Caco-2 (cell line): ENCODE measurements around the gene DNAJC17. TPM values are rescaled to one million over a fixed set of nuclear protein-coding genes. Genes with fewer than 3 reads are reported as not detected.

ENCODE experiments used
- BruUV-seq: library from RNA; stranded (reverse); fragments of 400-500 nt; replicated peaks from 2 replicates; lab custom pipeline; 2021; lab: Mats Ljungman, UMichigan
- CTCF ChIA-PET: fragments of 300-600 bp; sonication (Branson Sonifier 250); formaldehyde crosslinking; loops from one replicate; lab custom pipeline; 2022; ENCODE audit warnings: antibody characterized with exemption; lab: Charles Lee
- POLR2A ChIA-PET: fragments of 300-600 bp; sonication (Branson Sonifier 250); formaldehyde crosslinking; loops from one replicate; lab custom pipeline; 2022; ENCODE audit warnings: antibody characterized with exemption; lab: Charles Lee
- DNase-seq, 2 experiments: peaks; one replicate each; pipeline versions ENCODE4 v3.0.0 to v3.0.0-alpha.2; 2020 to 2022
- H3K27me3 ChIP-seq: replicated peaks from 2 replicates; pipeline ENCODE4 v1.6.0; 2011; ENCODE audit warnings: low read length; ENCODE audit not compliant: control insufficient read depth, insufficient read depth
- H3K36me3 ChIP-seq: 2 replicates; pipeline ENCODE4 v1.5.1; 2011; ENCODE audit warnings: low read length; ENCODE audit not compliant: control insufficient read depth, insufficient read depth
- H3K4me1 ChIP-seq: fragments of 250-450 bp; sonication (Bioruptor Pico); 2 replicates; pipeline ENCODE4 v1.5.1; 2020; ENCODE audit warnings: mild to moderate bottlenecking
- H3K4me3 ChIP-seq: 2 replicates; pipeline ENCODE4 v1.5.1; 2011; ENCODE audit warnings: low read depth, mild to moderate bottlenecking, control low read depth, low read length
- H3K9me3 ChIP-seq: fragments of 250-450 bp; sonication (Bioruptor Pico); 2 replicates; pipeline ENCODE4 v1.5.1; 2020; ENCODE audit warnings: mild to moderate bottlenecking, moderate library complexity
- H3K27ac Mint-ChIP-seq: one replicate; pipeline ENCODE4 v1.8.0; 2022; ENCODE audit warnings: mixed read lengths; ENCODE audit not compliant: unreplicated experiment
- H3K27me3 Mint-ChIP-seq: one replicate; pipeline ENCODE4 v1.8.0; 2022; ENCODE audit warnings: mixed read lengths; ENCODE audit not compliant: insufficient read depth, unreplicated experiment
- H3K36me3 Mint-ChIP-seq: one replicate; pipeline ENCODE4 v1.8.0; 2022; ENCODE audit warnings: mild to moderate bottlenecking, mixed read lengths; ENCODE audit not compliant: insufficient read depth, unreplicated experiment
- H3K4me1 Mint-ChIP-seq: one replicate; pipeline ENCODE4 v1.8.0; 2022; ENCODE audit warnings: low read depth, mixed read lengths; ENCODE audit not compliant: unreplicated experiment
- H3K4me3 Mint-ChIP-seq: one replicate; pipeline ENCODE4 v1.8.0; 2022; ENCODE audit warnings: mild to moderate bottlenecking, moderate library complexity, mixed read lengths; ENCODE audit not compliant: unreplicated experiment
- H3K9me3 Mint-ChIP-seq: one replicate; pipeline ENCODE4 v1.8.0; 2022; ENCODE audit warnings: mixed read lengths; ENCODE audit not compliant: unreplicated experiment
- CTCF ChIP-seq, 2 experiments: fragments of 200-600 bp in 1 of 2; IDR thresholded peaks; 1 replicate in 1 of 2; 2 replicates in 1 of 2; pipeline versions ENCODE4 v1.5.1 to v1.8.0; 2011 to 2022; ENCODE audit warnings: antibody characterized with exemption in 1 of 2, control low read depth in 1 of 2, inconsistent platforms in 1 of 2, low read depth in 1 of 2, low read length in 1 of 2, mild to moderate bottlenecking in 1 of 2, moderate library complexity in 1 of 2; ENCODE audit not compliant: insufficient read depth in 1 of 2, severe bottlenecking in 1 of 2, unreplicated experiment in 1 of 2
- intact Hi-C: fragments of 100-400 bp; cut with micrococcal nuclease; formaldehyde crosslinking; loops from one replicate; pipeline ENCODE4 v1.10.0; 2022; ENCODE audit not compliant: unreplicated experiment
- total RNA-seq: library from RNA; stranded (reverse); gene quantifications from 2 replicates; pipeline ENCODE4 v1.2.3, GENCODE V29; 2022

DNAJC17 gene
- total RNA-seq, 1 experiment from 2014 or later, result 30.1 TPM

GRCh38 chr15:40852529-40852928 lies 45.3 kb upstream of the DNAJC17 start:
- Histone ChIP-seq H3K36me3 (peaks cover 8% of the 10 kb centered on the region), H3K27me3 (no peaks in the 10 kb centered on the region), H3K9me3 (no peaks in the 10 kb centered on the region), H3K4me3 (no peak overlapping the region), H3K4me1 (peaks cover 26% of the 10 kb centered on the region)
- CTCF ChIA-PET, result interaction anchor here (0.6 kb wide), 1 partner anchor 381 kb away, joined by 4 read pairs; no protein-coding TSS in a partner anchor
- Mint-ChIP-seq H3K36me3 (peaks cover 93% of the 10 kb centered on the region), H3K4me3 (no peak overlapping the region), H3K27me3 (no peaks in the 10 kb centered on the region), H3K4me1 (peaks cover 48% of the 10 kb centered on the region), H3K9me3 (no peaks in the 10 kb centered on the region), H3K27ac (peak overlapping the region; percentile 60)
- POLR2A ChIA-PET, result interaction anchor here (0.8 kb wide), 1 partner anchor 9 kb away, joined by 6 read pairs; no protein-coding TSS in a partner anchor
- no peak for TF ChIP-seq CTCF (IDR thresholded peaks at IDR 0.05; ENCODE audit: insufficient read depth in 1 of 2, low read depth in 1 of 2, low read length in 1 of 2, severe bottlenecking in 1 of 2, unreplicated experiment in 1 of 2)
- DNase-seq, result no peak
- intact Hi-C loops, result no loop called here
- no TSS peak for BruUV-seq

- no peaks in the 10 kb centered on the region for H3K9me3 Mint-ChIP-seq
- CTCF ChIA-PET, result interaction anchor here (0.9 kb wide), 1 partner anchor 43 kb away, joined by 5 read pairs; the partner anchor contains the start of gene VPS18
- intact Hi-C loops, result no loop called here
- H3K4me3 Mint-ChIP-seq, result no peak overlapping the region
- Histone ChIP-seq H3K4me1 (peaks cover 31% of the 10 kb centered on the region), H3K27me3 (no peaks in the 10 kb centered on the region), H3K36me3 (peaks cover 9% of the 10 kb centered on the region), H3K9me3 (no peaks in the 10 kb centered on the region), H3K4me3 (no peak overlapping the region)
- POLR2A ChIA-PET, result no interaction called here
- peaks cover 83% of the 10 kb centered on the region for H3K36me3 Mint-ChIP-seq
- no peaks in the 10 kb centered on the region for H3K27me3 Mint-ChIP-seq
- BruUV-seq, result no TSS peak
- peaks cover 32% of the 10 kb centered on the region for H3K4me1 Mint-ChIP-seq
- DNase-seq, result no peak
- TF ChIP-seq CTCF (IDR thresholded peaks at IDR 0.05; ENCODE audit: insufficient read depth in 1 of 2, low read depth in 1 of 2, low read length in 1 of 2, severe bottlenecking in 1 of 2, unreplicated experiment in 1 of 2), result no peak
- H3K27ac Mint-ChIP-seq, result peak overlapping the region; percentile 60
Measured at GRCh38 chr15:40850576-40851112, 43.4 kb upstream of the DNAJC17 start.

- peaks cover 29% of the 10 kb centered on the region for H3K4me1 Mint-ChIP-seq
- H3K27ac Mint-ChIP-seq, result peak overlapping the region; percentile 95
- ChIA-PET POLR2A (interaction anchor here (0.6 to 1.1 kb wide), 4 partner anchors 10 to 47 kb away, joined by 3 to 8 read pairs (median 4); partner anchors contain the start of genes DNAJC17, RHOV, VPS18 and ZFYVE19), CTCF (interaction anchor here (0.6 to 3.0 kb wide), 8 partner anchors 11 to 65 kb away, joined by 3 to 46 read pairs (median 6); partner anchors contain the start of genes DNAJC17, RHOV, VPS18 and ZFYVE19)
- BruUV-seq, result no TSS peak
- H3K36me3 Mint-ChIP-seq, result peaks cover 60% of the 10 kb centered on the region
- peak overlapping the region; percentile 99 for H3K4me3 Mint-ChIP-seq
- intact Hi-C loops, result loop anchor here (1.0 to 2.0 kb wide), 2 partner anchors 10 to 55 kb away; no protein-coding TSS in a partner anchor
- DNase-seq, result peak; percentile 90 to 95
- Histone ChIP-seq H3K9me3 (no peaks in the 10 kb centered on the region), H3K4me1 (peaks cover 39% of the 10 kb centered on the region), H3K27me3 (no peaks in the 10 kb centered on the region), H3K4me3 (peak overlapping the region; percentile 85), H3K36me3 (peaks cover 5% of the 10 kb centered on the region)
- no peaks in the 10 kb centered on the region for H3K9me3 Mint-ChIP-seq
- no peak for TF ChIP-seq CTCF (IDR thresholded peaks at IDR 0.05; ENCODE audit: insufficient read depth in 1 of 2, low read depth in 1 of 2, low read length in 1 of 2, severe bottlenecking in 1 of 2, unreplicated experiment in 1 of 2)
- H3K27me3 Mint-ChIP-seq, result no peaks in the 10 kb centered on the region
Measured at GRCh38 chr15:40847223-40847961, 40.1 kb upstream of the DNAJC17 start.
